OCI-LY1 (cell line): ENCODE measurements around the gene SDC1.

Experiments
- CTCF ChIP-seq: fragments of 200-600 bp; sonication (generic), shearing (Covaris generic); IDR thresholded peaks from 2 replicates; pipeline ENCODE4 v1.5.1; 2017; ENCODE audit warnings: mild to moderate bottlenecking, antibody characterized with exemption, low read length, moderate library complexity, mixed read lengths
- EZH2 ChIP-seq: fragments of 200-600 bp; sonication (generic), shearing (Covaris generic); IDR thresholded peaks from 2 replicates; pipeline ENCODE4 v1.8.0; 2017; ENCODE audit warnings: borderline replicate concordance, mixed run types, mild to moderate bottlenecking, antibody characterized with exemption, low read length, moderate library complexity, mixed read lengths

GRCh38 chr2:20201671-20202070, 23.3 kb downstream of the SDC1 start:
- TF ChIP-seq CTCF = no peak
- no peak for TF ChIP-seq EZH2
